ENCODE results near the gene RAB40C.

RAB40C gene

DNA sequence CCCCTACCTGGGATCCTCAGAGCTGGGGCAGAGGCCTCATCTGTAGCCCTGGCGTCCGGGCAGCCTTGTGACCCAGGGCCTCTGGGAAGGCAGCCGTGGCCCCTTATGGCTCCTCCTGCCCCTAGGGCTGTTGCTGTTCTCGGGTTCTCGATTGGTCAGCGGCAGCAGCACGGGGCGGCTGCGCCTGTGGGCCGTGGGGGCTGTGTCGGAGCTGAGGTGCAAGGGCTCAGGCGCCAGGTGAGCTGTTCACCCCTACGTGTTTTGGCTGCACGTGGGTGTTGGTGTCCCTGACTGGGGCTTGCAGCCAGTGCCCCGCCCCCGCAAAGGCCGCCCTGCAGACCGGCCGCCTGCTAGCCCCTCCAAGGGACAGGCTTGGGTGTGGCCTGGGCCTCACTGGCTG lies 72.2 kb downstream of the RAB40C start:
- no peak for DNase-seq
- Histone ChIP-seq H3K4me2 (ENCODE audit: low read length) (no peak overlapping the region), H3K18ac (ENCODE audit: low read length) (no peak overlapping the region), H3K79me1 (ENCODE audit: low read length) (no peaks in the 10 kb centered on the region), H3K4me1 (ENCODE audit: control insufficient read depth, low read depth, low read length) (no peaks in the 10 kb centered on the region), H3K27me3 (ENCODE audit: insufficient read depth, low read length, poor library complexity) (no peaks in the 10 kb centered on the region), H2AK5ac (ENCODE audit: low read length) (no peak overlapping the region), H3K56ac (ENCODE audit: low read length) (no peak overlapping the region), H3K4ac (ENCODE audit: low read depth, low read length) (no peak overlapping the region), H4K8ac (ENCODE audit: low read depth, low read length) (no peak overlapping the region), H2BK120ac (ENCODE audit: low read depth, low read length) (no peak overlapping the region), H4K5ac (ENCODE audit: low read length) (no peak overlapping the region), H3K27ac (ENCODE audit: low read depth, low read length) (no peak overlapping the region), H3K4me3 (ENCODE audit: low read length) (no peak overlapping the region), H3K9ac (ENCODE audit: low read length) (no peak overlapping the region), H3K79me2 (ENCODE audit: control insufficient read depth, insufficient read depth, low read length) (no peaks in the 10 kb centered on the region), H3K23ac (ENCODE audit: low read length) (no peak overlapping the region), H2BK15ac (replicated peaks; ENCODE audit: low read depth) (no peak overlapping the region), H3K36me3 (ENCODE audit: control insufficient read depth, insufficient read depth, low read length) (no peaks in the 10 kb centered on the region), H2BK5ac (ENCODE audit: low read length) (no peak overlapping the region)
- WGBS (ENCODE audit: extremely low coverage, insufficient coverage, low lambda C conversion rate): no CpG with 5 or more reads among the region's 19 CpGs

DNA sequence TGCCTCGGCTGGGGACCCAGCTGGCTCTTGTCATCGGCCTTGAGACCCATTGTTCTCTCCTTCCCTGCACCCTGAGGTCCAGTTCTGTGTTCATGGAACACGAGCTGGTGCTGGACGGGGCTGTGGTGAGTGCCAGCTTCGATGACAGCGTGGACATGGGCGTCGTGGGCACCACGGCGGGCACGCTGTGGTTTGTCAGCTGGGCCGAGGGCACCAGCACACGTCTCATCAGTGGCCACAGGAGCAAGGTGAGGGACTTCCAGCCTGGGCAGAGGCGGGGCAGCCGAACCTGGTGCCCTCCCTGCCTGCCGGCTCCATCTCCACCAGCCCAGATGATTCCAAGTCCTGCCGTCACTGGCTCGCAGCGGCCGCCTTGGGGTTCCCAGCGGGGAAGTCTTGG lies 72.7 kb downstream of the RAB40C start:
- Histone ChIP-seq H4K5ac (ENCODE audit: low read length) (no peak overlapping the region), H3K4ac (ENCODE audit: low read depth, low read length) (no peak overlapping the region), H3K18ac (ENCODE audit: low read length) (no peak overlapping the region), H3K9ac (ENCODE audit: low read length) (no peak overlapping the region), H3K79me2 (ENCODE audit: control insufficient read depth, insufficient read depth, low read length) (no peaks in the 10 kb centered on the region), H4K8ac (ENCODE audit: low read depth, low read length) (no peak overlapping the region), H3K4me2 (ENCODE audit: low read length) (no peak overlapping the region), H3K36me3 (ENCODE audit: control insufficient read depth, insufficient read depth, low read length) (no peaks in the 10 kb centered on the region), H2BK5ac (ENCODE audit: low read length) (no peak overlapping the region), H2AK5ac (ENCODE audit: low read length) (no peak overlapping the region), H3K56ac (ENCODE audit: low read length) (no peak overlapping the region), H3K27me3 (ENCODE audit: insufficient read depth, low read length, poor library complexity) (no peaks in the 10 kb centered on the region), H3K23ac (ENCODE audit: low read length) (no peak overlapping the region), H3K27ac (ENCODE audit: low read depth, low read length) (no peak overlapping the region), H3K4me1 (ENCODE audit: control insufficient read depth, low read depth, low read length) (no peaks in the 10 kb centered on the region), H3K79me1 (ENCODE audit: low read length) (no peaks in the 10 kb centered on the region), H2BK120ac (ENCODE audit: low read depth, low read length) (no peak overlapping the region), H2BK15ac (replicated peaks; ENCODE audit: low read depth) (no peak overlapping the region), H3K4me3 (ENCODE audit: low read length) (no peak overlapping the region)
- WGBS (ENCODE audit: extremely low coverage, insufficient coverage, low lambda C conversion rate): no CpG with 5 or more reads among the region's 21 CpGs
- no peak for DNase-seq

DNA sequence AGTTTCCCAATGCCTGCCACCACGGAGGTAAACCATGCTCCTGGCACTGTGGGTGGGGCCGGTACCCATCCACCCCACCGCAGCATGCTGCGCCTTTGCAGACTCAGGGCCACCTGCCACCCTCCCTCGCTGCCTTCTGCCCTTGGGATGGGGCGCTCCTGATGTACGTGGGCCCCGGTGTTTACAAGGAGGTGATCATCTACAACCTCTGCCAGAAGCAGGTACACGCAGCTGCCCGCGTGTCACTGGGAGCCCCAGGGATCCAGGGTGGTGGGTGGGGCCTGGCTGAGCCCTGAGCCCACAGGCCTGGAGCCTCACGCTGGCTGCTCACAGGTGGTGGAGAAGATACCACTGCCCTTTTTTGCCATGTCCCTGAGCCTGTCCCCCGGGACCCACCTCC lies 76.7 kb downstream of the RAB40C start:
- no peak overlapping the region for H2BK120ac ChIP-seq (ENCODE audit: low read depth, low read length)
- no peak overlapping the region for H3K23ac ChIP-seq (ENCODE audit: low read length)
- H4K8ac ChIP-seq (ENCODE audit: low read depth, low read length): no peak overlapping the region
- no peak for DNase-seq
- no peak overlapping the region for H2BK5ac ChIP-seq (ENCODE audit: low read length)
- no CpG with 5 or more reads among the region's 13 CpGs for WGBS (ENCODE audit: extremely low coverage, insufficient coverage, low lambda C conversion rate)
- H3K79me1 ChIP-seq (ENCODE audit: low read length): peaks cover 9% of the 10 kb centered on the region
- H3K36me3 ChIP-seq (ENCODE audit: control insufficient read depth, insufficient read depth, low read length): peaks cover 12% of the 10 kb centered on the region
- H3K79me2 ChIP-seq (ENCODE audit: control insufficient read depth, insufficient read depth, low read length): peaks cover 12% of the 10 kb centered on the region
- no peaks in the 10 kb centered on the region for H3K4me1 ChIP-seq (ENCODE audit: control insufficient read depth, low read depth, low read length)
- H2BK15ac ChIP-seq (replicated peaks; ENCODE audit: low read depth): no peak overlapping the region
- no peak overlapping the region for H3K4me3 ChIP-seq (ENCODE audit: low read length)
- no peak overlapping the region for H3K18ac ChIP-seq (ENCODE audit: low read length)
- H3K4me2 ChIP-seq (ENCODE audit: low read length): no peak overlapping the region
- no peak overlapping the region for H3K9ac ChIP-seq (ENCODE audit: low read length)
- no peak overlapping the region for H3K4ac ChIP-seq (ENCODE audit: low read depth, low read length)
- H3K27me3 ChIP-seq (ENCODE audit: insufficient read depth, low read length, poor library complexity): no peaks in the 10 kb centered on the region
- no peak overlapping the region for H2AK5ac ChIP-seq (ENCODE audit: low read length)
- H3K56ac ChIP-seq (ENCODE audit: low read length): no peak overlapping the region
- no peak overlapping the region for H4K5ac ChIP-seq (ENCODE audit: low read length)
- H3K27ac ChIP-seq (ENCODE audit: low read depth, low read length): no peak overlapping the region

- Histone ChIP-seq H4K5ac (ENCODE audit: low read length) (no peak overlapping the region), H3K23ac (ENCODE audit: low read length) (no peak overlapping the region), H2AK5ac (ENCODE audit: low read length) (no peak overlapping the region), H3K79me2 (ENCODE audit: control insufficient read depth, insufficient read depth, low read length) (peaks cover 12% of the 10 kb centered on the region), H2BK120ac (ENCODE audit: low read depth, low read length) (no peak overlapping the region), H4K8ac (ENCODE audit: low read depth, low read length) (no peak overlapping the region), H3K4me1 (ENCODE audit: control insufficient read depth, low read depth, low read length) (no peaks in the 10 kb centered on the region), H3K4me2 (ENCODE audit: low read length) (no peak overlapping the region), H3K9ac (ENCODE audit: low read length) (peak overlapping the region; percentile 42), H3K56ac (ENCODE audit: low read length) (peak overlapping the region; percentile 64), H3K36me3 (ENCODE audit: control insufficient read depth, insufficient read depth, low read length) (peaks cover 15% of the 10 kb centered on the region), H2BK15ac (replicated peaks; ENCODE audit: low read depth) (no peak overlapping the region), H3K4ac (ENCODE audit: low read depth, low read length) (no peak overlapping the region), H3K79me1 (ENCODE audit: low read length) (peaks cover 9% of the 10 kb centered on the region), H3K27me3 (ENCODE audit: insufficient read depth, low read length, poor library complexity) (no peaks in the 10 kb centered on the region), H3K4me3 (ENCODE audit: low read length) (no peak overlapping the region), H3K18ac (ENCODE audit: low read length) (no peak overlapping the region), H3K27ac (ENCODE audit: low read depth, low read length) (no peak overlapping the region), H2BK5ac (ENCODE audit: low read length) (no peak overlapping the region)
- no CpG with 5 or more reads among the region's 22 CpGs for WGBS (ENCODE audit: extremely low coverage, insufficient coverage, low lambda C conversion rate)
- no peak for DNase-seq
Observed at GRCh38 chr16:667113-667779, 77.4 kb downstream of the RAB40C start.

DNA sequence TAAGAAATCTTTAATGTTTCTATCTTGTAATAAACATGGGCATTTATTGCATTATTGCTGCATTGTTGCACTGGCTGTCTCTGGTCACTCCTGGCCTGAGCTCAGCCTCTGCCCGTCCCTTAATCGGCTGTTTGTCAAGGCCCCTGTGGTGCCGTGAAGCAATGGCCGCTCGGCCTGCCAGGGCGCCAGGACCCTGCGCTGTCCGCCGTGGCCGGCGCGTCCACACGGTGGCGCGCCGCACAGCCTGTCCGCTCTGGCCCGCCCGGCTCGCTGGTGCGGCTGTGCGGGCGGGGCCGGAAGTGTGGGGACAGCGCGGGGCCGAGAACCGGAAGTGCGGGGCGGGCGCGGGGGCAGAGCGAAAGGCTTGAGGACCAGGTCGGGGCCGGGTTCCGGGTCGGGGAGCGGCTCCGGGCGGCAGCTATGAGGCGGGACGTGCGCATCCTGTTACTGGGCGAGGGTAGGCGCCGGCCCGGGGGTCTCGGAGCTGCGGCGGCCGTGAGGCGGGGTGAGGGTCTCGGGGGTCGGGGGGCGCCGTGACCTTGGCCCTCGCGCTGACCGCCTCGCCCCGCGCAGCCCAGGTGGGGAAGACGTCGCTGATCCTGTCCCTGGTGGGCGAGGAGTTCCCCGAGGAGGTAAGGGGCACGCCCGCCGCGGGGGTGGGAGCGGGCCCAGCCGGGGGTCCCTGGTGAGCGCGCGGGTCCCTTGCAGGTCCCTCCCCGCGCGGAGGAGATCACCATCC lies 78.1 kb downstream of the RAB40C start, which contains the start of gene RHOT2:
RHOT2 (plus strand) TSS at position 353 of the 739 bp plus-strand sequence; CDS start at position 421, 68 bp downstream.
- Histone ChIP-seq H3K36me3 (ENCODE audit: control insufficient read depth, insufficient read depth, low read length) (peaks cover 20% of the 10 kb centered on the region), H3K79me2 (ENCODE audit: control insufficient read depth, insufficient read depth, low read length) (peaks cover 12% of the 10 kb centered on the region)

More for the DNA sequence above, 78.1 kb downstream of the RAB40C start, which contains the start of gene RHOT2:
- H2AK5ac ChIP-seq (ENCODE audit: low read length): no peak within 1 kb of the TSS
- no peak within 1 kb of the TSS for H2BK5ac ChIP-seq (ENCODE audit: low read length)
- peak within 1 kb of the TSS; percentile 94 for H3K9ac ChIP-seq (ENCODE audit: low read length)
- H3K18ac ChIP-seq (ENCODE audit: low read length): peak within 1 kb of the TSS; percentile 19
- peak within 1 kb of the TSS; percentile 24 for H3K23ac ChIP-seq (ENCODE audit: low read length)
- no peak within 1 kb of the TSS for H4K5ac ChIP-seq (ENCODE audit: low read length)
- WGBS (ENCODE audit: extremely low coverage, insufficient coverage, low lambda C conversion rate): no CpG with 5 or more reads among the region's 78 CpGs
- H3K27me3 ChIP-seq (ENCODE audit: insufficient read depth, low read length, poor library complexity): no peaks in the 10 kb centered on the region
- peaks cover 9% of the 10 kb centered on the region for H3K79me1 ChIP-seq (ENCODE audit: low read length)
- peak within 1 kb of the TSS; percentile 97 for H3K56ac ChIP-seq (ENCODE audit: low read length)
- no peaks in the 10 kb centered on the region for H3K4me1 ChIP-seq (ENCODE audit: control insufficient read depth, low read depth, low read length)
- no peak within 1 kb of the TSS for H2BK15ac ChIP-seq (replicated peaks; ENCODE audit: low read depth)
- peak within 1 kb of the TSS; percentile 64 for H3K4ac ChIP-seq (ENCODE audit: low read depth, low read length)
- peak within 1 kb of the TSS; percentile 39 for H3K4me2 ChIP-seq (ENCODE audit: low read length)
- H3K27ac ChIP-seq (ENCODE audit: low read depth, low read length): no peak within 1 kb of the TSS
- H2BK120ac ChIP-seq (ENCODE audit: low read depth, low read length): no peak within 1 kb of the TSS
- peak; percentile 95 for DNase-seq
- H3K4me3 ChIP-seq (ENCODE audit: low read length): peak within 1 kb of the TSS; percentile 88
- H4K8ac ChIP-seq (ENCODE audit: low read depth, low read length): no peak within 1 kb of the TSS

All from mesendoderm (in vitro differentiated cells).